Measurements from ENCODE around the gene PKDCC. TPM values are rescaled to one million over a fixed set of nuclear protein-coding genes. Genes with fewer than 3 reads are reported as not detected.

PKDCC gene
- total RNA-seq, 3 donors from 2014 or later (not counting 1 experiment from before 2014, with no cell fraction given): 0.50 TPM; not detected in 2

DNA sequence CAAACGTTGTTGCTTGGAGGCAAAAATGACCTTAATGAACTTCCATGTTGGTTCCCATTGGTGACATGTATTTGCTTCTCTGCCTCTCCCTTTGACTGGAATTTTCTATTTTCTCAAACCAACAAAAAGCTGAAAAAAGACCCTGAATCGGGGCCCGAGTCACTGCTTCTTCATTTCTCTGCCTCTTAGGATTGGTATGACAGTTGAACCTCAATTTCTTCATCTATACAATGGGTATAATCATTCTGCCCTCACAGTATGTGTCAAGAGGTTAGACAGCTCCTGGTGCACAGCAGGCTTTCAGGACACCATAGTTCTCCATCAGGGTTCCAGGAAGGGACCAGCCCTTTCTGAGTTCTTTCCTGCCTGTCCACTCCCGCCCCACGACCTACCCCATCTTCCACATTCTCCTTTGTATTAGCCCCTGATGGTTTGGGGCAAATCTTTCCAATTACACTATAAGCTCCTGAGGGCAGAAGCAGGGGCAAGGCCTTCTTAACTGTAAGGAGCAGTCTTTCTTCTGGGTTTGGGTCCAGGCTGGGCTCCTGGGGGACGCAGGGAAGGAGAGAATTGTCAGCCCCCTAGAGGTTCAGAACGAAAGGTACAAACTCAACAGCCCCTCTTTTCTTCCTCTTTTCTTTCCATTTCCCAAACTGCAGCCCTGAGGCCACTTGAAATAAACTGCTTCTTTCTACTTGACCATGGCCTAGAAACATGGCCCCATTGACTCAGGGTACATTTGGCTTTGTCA, 6.3 kb upstream of the PKDCC start:
- no peak for ATAC-seq
- peaks cover 33 to 38% of the 10 kb centered on the region in 2 donors for H3K27me3 Mint-ChIP-seq (ENCODE audit: low read depth in 2 of 2)
- WGBS (ENCODE audit: insufficient coverage): 67% methylated on average over 7 of the region's 7 CpGs
- no peak overlapping the region for H3K27ac Mint-ChIP-seq
- TF ChIP-seq, protein P1, sequence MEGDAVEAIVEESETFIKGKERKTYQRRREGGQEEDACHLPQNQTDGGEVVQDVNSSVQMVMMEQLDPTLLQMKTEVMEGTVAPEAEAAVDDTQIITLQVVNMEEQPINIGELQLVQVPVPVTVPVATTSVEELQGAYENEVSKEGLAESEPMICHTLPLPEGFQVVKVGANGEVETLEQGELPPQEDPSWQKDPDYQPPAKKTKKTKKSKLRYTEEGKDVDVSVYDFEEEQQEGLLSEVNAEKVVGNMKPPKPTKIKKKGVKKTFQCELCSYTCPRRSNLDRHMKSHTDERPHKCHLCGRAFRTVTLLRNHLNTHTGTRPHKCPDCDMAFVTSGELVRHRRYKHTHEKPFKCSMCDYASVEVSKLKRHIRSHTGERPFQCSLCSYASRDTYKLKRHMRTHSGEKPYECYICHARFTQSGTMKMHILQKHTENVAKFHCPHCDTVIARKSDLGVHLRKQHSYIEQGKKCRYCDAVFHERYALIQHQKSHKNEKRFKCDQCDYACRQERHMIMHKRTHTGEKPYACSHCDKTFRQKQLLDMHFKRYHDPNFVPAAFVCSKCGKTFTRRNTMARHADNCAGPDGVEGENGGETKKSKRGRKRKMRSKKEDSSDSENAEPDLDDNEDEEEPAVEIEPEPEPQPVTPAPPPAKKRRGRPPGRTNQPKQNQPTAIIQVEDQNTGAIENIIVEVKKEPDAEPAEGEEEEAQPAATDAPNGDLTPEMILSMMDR (IDR thresholded peaks at IDR 0.05): no peak
- H3K4me3 Mint-ChIP-seq: no peak overlapping the region
- no peaks in the 10 kb centered on the region for H3K9me3 Mint-ChIP-seq
- Histone ChIP-seq H3K27me3 (ENCODE audit: control insufficient read depth, insufficient read depth, low read length) (peaks cover 3% of the 10 kb centered on the region), H3K9me3 (ENCODE audit: control insufficient read depth, insufficient read depth, low read length) (no peaks in the 10 kb centered on the region), H3K27ac (ENCODE audit: low read length) (no peak overlapping the region), H3K4me3 (ENCODE audit: low read length) (no peak overlapping the region), H3K36me3 (ENCODE audit: control insufficient read depth, insufficient read depth, low read length) (no peaks in the 10 kb centered on the region), H3K4me1 (ENCODE audit: control insufficient read depth, insufficient read depth, low read length) (no peaks in the 10 kb centered on the region)
- no peaks in the 10 kb centered on the region for H3K4me1 Mint-ChIP-seq
- intact Hi-C loops (cut with micrococcal nuclease): no loop called here
- no peak for DNase-seq
- H3K36me3 Mint-ChIP-seq: no peaks in the 10 kb centered on the region

- no peaks in the 10 kb centered on the region for H3K9me3 ChIP-seq (ENCODE audit: control insufficient read depth, insufficient read depth, low read length)
- no peaks in the 10 kb centered on the region for H3K36me3 ChIP-seq (ENCODE audit: control insufficient read depth, insufficient read depth, low read length)
- Mint-ChIP-seq H3K4me1 (peaks cover 0 to 5% of the 10 kb centered on the region in 2 donors), H3K36me3 (no peaks in the 10 kb centered on the region), H3K9me3 (no peaks in the 10 kb centered on the region), H3K27ac (no peak overlapping the region), H3K27me3 (ENCODE audit: low read depth in 2 of 2) (peaks cover 31 to 38% of the 10 kb centered on the region in 2 donors), H3K4me3 (no peak overlapping the region)
- TF ChIP-seq, protein P1 (IDR thresholded peaks at IDR 0.05): no peak
- DNase-seq (no peak), ATAC-seq (no peak)
- no peak overlapping the region for H3K4me3 ChIP-seq (ENCODE audit: low read length)
- H3K27ac ChIP-seq (ENCODE audit: low read length): no peak overlapping the region
- WGBS (ENCODE audit: insufficient coverage): 82% methylated on average over 10 of the region's 11 CpGs
- H3K27me3 ChIP-seq (ENCODE audit: control insufficient read depth, insufficient read depth, low read length): peaks cover 11% of the 10 kb centered on the region
- H3K4me1 ChIP-seq (ENCODE audit: control insufficient read depth, insufficient read depth, low read length): peaks cover 9% of the 10 kb centered on the region
- intact Hi-C loops (cut with micrococcal nuclease): no loop called here
These were observed 5.0 kb upstream of the PKDCC start for GRCh38 chr2:42042631-42043355.

GRCh38 chr2:42043789-42044394, 3.9 kb upstream of the PKDCC start:
- intact Hi-C loops (cut with micrococcal nuclease): no loop called here
- Mint-ChIP-seq H3K27ac (no peak overlapping the region), H3K36me3 (no peaks in the 10 kb centered on the region), H3K4me1 (peaks cover 0 to 5% of the 10 kb centered on the region in 2 donors), H3K4me3 (peak overlapping the region; percentile 4), H3K27me3 (ENCODE audit: low read depth in 2 of 2) (peaks cover 35 to 38% of the 10 kb centered on the region in 2 donors), H3K9me3 (no peaks in the 10 kb centered on the region)
- TF ChIP-seq, protein P1 (IDR thresholded peaks at IDR 0.05): no peak
- H3K36me3 ChIP-seq (ENCODE audit: control insufficient read depth, insufficient read depth, low read length): no peaks in the 10 kb centered on the region
- no peak for DNase-seq
- H3K9me3 ChIP-seq (ENCODE audit: control insufficient read depth, insufficient read depth, low read length): no peaks in the 10 kb centered on the region
- no peak for ATAC-seq
- peaks cover 14% of the 10 kb centered on the region for H3K4me1 ChIP-seq (ENCODE audit: control insufficient read depth, insufficient read depth, low read length)
- H3K27me3 ChIP-seq (ENCODE audit: control insufficient read depth, insufficient read depth, low read length): peaks cover 16% of the 10 kb centered on the region
- no peak overlapping the region for H3K4me3 ChIP-seq (ENCODE audit: low read length)
- H3K27ac ChIP-seq (ENCODE audit: low read length): no peak overlapping the region
- WGBS (ENCODE audit: insufficient coverage): 90% methylated on average over 3 of the region's 3 CpGs
